Skeletal muscle tissue (tissue), 4 donors: ENCODE data around the gene EGFR. TPM values are rescaled to one million over a fixed set of nuclear protein-coding genes. Genes with fewer than 3 reads are reported as not detected.
A peak's percentile ranks its signal among the peaks of the same experiment; 100 is the strongest.

Experiments used
- H3K27ac ChIP-seq: one replicate; pipeline ENCODE4 v1.7.0; 2013; ENCODE audit warnings: mild to moderate bottlenecking, low read depth, low read length, inconsistent platforms
- H3K27me3 ChIP-seq, 3 donors: one replicate each; pipeline ENCODE4 v1.7.0; 2013; ENCODE audit warnings: low read length in 3 of 3; ENCODE audit not compliant: control insufficient read depth in 3 of 3, insufficient read depth in 3 of 3
- H3K36me3 ChIP-seq, 3 donors: one replicate each; pipeline ENCODE4 v1.7.0; 2013; ENCODE audit warnings: low read length in 3 of 3; ENCODE audit not compliant: control insufficient read depth in 3 of 3, insufficient read depth in 3 of 3
- H3K4me1 ChIP-seq, 3 donors: one replicate each; pipeline ENCODE4 v1.7.0; 2013; ENCODE audit warnings: low read length in 3 of 3, mild to moderate bottlenecking in 3 of 3; ENCODE audit not compliant: control insufficient read depth in 3 of 3, insufficient read depth in 3 of 3
- H3K4me3 ChIP-seq, 3 donors: one replicate each; pipeline ENCODE4 v1.7.0; 2013; ENCODE audit warnings: low read length in 3 of 3
- H3K9ac ChIP-seq, 3 donors: one replicate each; pipeline ENCODE4 v1.7.0; 2013; ENCODE audit warnings: low read length in 3 of 3, mild to moderate bottlenecking in 3 of 3, moderate library complexity in 2 of 3, low read depth in 1 of 3
- H3K9me3 ChIP-seq, 3 donors: one replicate each; pipeline ENCODE4 v1.7.0; 2013; ENCODE audit warnings: low read length in 3 of 3; ENCODE audit not compliant: control insufficient read depth in 3 of 3
- total RNA-seq: library from RNA; depleted of rRNA; stranded (reverse); fragments of >200 nt; gene quantifications from one replicate; pipeline ENCODE4 v1.2.3, GENCODE V29; 2014
- donor health status: Osteomylitis.

Gene EGFR
- total RNA-seq, result 17.7 TPM

DNA sequence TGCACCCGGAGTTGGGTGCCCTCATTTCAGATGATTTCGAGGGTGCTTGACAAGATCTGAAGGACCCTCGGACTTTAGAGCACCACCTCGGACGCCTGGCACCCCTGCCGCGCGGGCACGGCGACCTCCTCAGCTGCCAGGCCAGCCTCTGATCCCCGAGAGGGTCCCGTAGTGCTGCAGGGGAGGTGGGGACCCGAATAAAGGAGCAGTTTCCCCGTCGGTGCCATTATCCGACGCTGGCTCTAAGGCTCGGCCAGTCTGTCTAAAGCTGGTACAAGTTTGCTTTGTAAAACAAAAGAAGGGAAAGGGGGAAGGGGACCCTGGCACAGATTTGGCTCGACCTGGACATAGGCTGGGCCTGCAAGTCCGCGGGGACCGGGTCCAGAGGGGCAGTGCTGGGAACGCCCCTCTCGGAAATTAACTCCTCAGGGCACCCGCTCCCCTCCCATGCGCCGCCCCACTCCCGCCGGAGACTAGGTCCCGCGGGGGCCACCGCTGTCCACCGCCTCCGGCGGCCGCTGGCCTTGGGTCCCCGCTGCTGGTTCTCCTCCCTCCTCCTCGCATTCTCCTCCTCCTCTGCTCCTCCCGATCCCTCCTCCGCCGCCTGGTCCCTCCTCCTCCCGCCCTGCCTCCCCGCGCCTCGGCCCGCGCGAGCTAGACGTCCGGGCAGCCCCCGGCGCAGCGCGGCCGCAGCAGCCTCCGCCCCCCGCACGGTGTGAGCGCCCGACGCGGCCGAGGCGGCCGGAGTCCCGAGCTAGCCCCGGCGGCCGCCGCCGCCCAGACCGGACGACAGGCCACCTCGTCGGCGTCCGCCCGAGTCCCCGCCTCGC lies at the start of gene EGFR:
TSS of gene EGFR (plus strand) at position 657 of the 830 bp plus-strand sequence. CDS start 261 bp downstream, outside the sequence.
- Histone ChIP-seq H3K27me3 (peaks cover 0 to 18% (median 11%) of the 10 kb centered on the region in 3 donors), H3K27ac (peak within 1 kb of the TSS; percentile 74), H3K9me3 (no peaks in the 10 kb centered on the region), H3K4me3 (peak within 1 kb of the TSS; percentile 70 to 74 (median 70)), H3K36me3 (no peaks in the 10 kb centered on the region), H3K4me1 (peaks cover 9 to 26% (median 13%) of the 10 kb centered on the region in 3 donors), H3K9ac (peak within 1 kb of the TSS; percentile 63 to 81 (median 76))

DNA sequence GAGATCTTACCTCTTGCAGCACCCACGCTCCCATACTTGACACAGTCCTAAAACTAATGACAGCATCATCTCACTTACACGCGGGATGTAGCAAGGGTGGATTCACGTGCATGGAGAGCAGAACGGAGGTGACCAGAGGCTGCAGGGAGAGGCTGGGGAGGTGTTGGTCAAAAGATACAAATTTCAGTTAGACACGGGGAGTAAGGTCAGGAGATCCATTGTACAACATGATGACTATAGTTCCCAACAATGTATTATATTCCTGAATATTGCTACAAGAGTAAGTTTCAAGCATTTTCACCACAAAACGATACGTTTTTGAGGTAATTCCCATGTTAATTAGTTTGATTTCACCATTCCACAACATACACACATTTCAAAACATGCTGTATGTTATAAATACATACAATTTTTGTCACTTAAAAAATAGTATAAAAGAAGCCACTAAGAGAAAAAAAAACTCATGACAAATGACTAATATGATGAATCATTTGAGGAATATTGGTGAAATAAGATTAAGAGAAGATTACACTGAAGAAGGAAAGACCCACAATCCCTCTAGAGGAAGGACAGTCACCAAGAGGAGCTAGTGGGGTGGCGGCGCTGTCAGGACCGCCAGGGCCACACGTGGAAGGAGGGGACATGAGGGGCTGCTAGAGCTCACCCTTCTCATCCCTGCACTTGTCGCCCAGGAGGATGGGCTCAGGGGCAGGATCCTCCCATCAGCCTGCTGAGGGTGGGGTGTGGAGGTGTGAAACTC lies 49.4 kb upstream of the EGFR start:
- no peaks in the 10 kb centered on the region for H3K27me3 ChIP-seq
- no peaks in the 10 kb centered on the region for H3K4me1 ChIP-seq
- no peak overlapping the region for H3K27ac ChIP-seq
- H3K9me3 ChIP-seq, result peaks cover 4 to 8% (median 4%) of the 10 kb centered on the region in 3 donors
- H3K4me3 ChIP-seq, result no peak overlapping the region
- no peak overlapping the region for H3K9ac ChIP-seq
- no peaks in the 10 kb centered on the region for H3K36me3 ChIP-seq

DNA sequence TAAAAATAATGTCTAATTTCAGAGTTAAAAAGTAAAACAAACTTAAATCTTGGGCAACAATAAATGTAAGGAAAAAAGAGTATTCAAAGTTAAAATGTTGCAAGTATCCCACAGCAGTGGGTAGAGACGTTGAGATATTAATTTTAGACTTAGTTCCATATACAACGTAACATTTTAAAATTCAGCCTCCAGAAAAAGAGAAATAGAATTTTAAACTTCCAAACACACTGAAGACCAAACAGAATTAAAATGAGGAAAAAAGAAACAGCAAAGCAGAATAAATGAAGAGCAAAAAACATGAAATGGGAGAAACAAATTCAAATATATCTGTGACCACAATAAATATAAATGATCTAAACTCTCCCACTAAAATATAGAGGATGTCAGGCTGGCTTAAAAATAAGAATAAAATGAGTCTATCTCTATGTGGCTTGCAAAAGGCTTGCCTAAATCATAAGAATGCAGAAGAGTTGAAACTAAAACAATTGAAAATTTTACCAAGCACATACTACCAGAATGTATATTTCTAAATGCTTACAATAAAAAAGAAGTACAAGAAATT lies 46.0 kb upstream of the EGFR start:
- Histone ChIP-seq H3K4me3 (no peak overlapping the region), H3K9me3 (peaks cover 4 to 8% (median 4%) of the 10 kb centered on the region in 3 donors), H3K27ac (no peak overlapping the region), H3K4me1 (no peaks in the 10 kb centered on the region), H3K9ac (no peak overlapping the region), H3K36me3 (no peaks in the 10 kb centered on the region), H3K27me3 (no peaks in the 10 kb centered on the region)

- Histone ChIP-seq H3K9me3 (peaks cover 0 to 2% (median 0%) of the 10 kb centered on the region in 3 donors), H3K27me3 (no peaks in the 10 kb centered on the region), H3K9ac (no peak overlapping the region), H3K27ac (no peak overlapping the region), H3K4me1 (no peaks in the 10 kb centered on the region), H3K36me3 (no peaks in the 10 kb centered on the region), H3K4me3 (no peak overlapping the region)
Observed at GRCh38 chr7:54978364-54979116, 40.3 kb upstream of the EGFR start.

DNA sequence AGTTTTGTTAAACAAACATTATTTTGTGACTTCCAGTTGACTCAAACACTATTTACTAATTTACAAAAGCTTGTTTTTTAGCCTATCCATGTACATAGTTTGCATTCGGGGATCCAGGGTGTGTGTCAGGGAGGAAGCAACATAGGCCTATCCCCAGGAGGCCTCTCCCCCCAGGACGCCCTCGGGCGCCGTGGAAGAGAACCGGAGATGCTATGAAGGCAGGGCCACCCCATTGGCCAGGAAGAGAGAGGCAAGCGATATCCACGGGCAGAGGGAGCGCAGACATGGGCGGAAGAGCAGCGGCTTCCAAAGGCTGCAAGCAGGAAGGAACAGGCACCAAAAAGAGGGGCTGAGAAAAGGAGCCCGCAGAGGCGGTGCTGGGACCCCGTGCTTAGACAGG lies 38.3 kb upstream of the EGFR start:
- Histone ChIP-seq H3K4me3 (no peak overlapping the region), H3K27ac (no peak overlapping the region), H3K9ac (no peak overlapping the region), H3K27me3 (no peaks in the 10 kb centered on the region), H3K4me1 (no peaks in the 10 kb centered on the region), H3K9me3 (peaks cover 0 to 3% (median 2%) of the 10 kb centered on the region in 3 donors), H3K36me3 (no peaks in the 10 kb centered on the region)

DNA sequence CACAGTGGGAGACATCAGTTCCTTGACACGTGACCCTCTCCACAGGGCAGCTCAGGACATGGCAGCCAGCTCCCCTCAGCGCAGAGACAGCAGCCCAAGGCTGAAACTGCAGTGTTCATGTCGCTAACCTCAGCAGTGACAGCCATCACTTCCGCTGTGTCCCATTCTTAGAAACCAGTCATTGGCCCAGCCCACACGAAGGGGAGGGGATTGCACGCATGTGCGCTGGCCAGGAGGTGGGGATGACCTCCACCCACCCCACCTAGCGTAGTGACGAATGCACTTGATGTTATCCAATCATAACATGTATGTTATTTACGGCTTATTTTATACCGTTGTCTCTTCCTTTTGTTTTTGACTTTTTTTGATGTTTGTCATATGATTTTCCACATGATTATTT lies 36.9 kb upstream of the EGFR start:
- Histone ChIP-seq H3K4me3 (no peak overlapping the region), H3K9ac (no peak overlapping the region), H3K27ac (no peak overlapping the region), H3K9me3 (peaks cover 0 to 3% (median 2%) of the 10 kb centered on the region in 3 donors), H3K4me1 (no peaks in the 10 kb centered on the region), H3K27me3 (no peaks in the 10 kb centered on the region), H3K36me3 (no peaks in the 10 kb centered on the region)

DNA sequence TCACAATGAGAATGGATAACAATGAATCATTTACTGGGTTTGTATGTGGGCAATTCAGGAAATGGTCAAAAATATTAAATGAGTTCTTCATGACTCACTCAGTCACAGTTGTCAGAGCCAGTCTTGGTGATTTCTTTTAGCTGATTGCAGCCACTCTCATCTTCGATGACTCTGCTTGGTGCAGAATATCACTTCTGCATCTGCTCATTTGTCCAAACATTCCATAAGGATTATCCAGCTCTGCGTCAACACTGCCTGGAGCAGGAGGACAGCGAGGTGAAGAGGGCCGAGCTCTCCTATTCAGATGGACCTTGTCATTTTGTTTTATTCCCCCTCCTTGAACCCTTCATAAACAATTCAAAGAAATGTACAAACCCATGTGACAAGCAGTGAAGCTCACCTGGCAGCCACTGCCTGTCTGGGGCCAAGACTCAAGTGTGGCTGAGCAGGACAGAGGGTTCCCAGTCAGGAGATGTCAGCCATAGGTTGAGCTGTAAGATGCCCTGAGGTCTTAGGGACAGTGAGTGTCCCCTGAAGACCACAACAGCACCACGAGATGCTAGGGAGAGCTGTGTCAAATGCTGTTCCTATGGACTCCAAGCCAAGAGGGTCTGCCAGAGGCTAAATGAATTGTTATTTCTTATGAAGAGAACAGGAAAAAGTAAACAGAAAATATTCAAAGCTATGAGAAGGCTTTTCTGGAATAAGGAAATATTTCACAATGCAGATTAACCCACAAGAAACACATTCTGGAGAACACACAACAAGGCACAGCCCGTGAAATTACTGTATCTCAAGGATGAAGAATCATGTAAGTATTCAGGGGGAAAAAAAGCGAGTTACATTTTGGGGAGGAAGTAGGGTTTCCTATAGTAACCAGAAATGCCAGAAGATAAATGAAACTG lies 33.1 kb upstream of the EGFR start:
- H3K9me3 ChIP-seq, result peaks cover 0 to 3% (median 2%) of the 10 kb centered on the region in 3 donors
- no peak overlapping the region for H3K9ac ChIP-seq
- H3K4me3 ChIP-seq, result no peak overlapping the region
- no peak overlapping the region for H3K27ac ChIP-seq
- no peaks in the 10 kb centered on the region for H3K36me3 ChIP-seq
- H3K27me3 ChIP-seq, result no peaks in the 10 kb centered on the region
- H3K4me1 ChIP-seq, result no peaks in the 10 kb centered on the region

- H3K36me3 ChIP-seq, result no peaks in the 10 kb centered on the region
Observed at GRCh38 chr7:54986716-54987115, 32.1 kb upstream of the EGFR start.

GRCh38 chr7:54987772-54988171 lies 31.0 kb upstream of the EGFR start:
- Histone ChIP-seq H3K27me3 (no peaks in the 10 kb centered on the region), H3K27ac (no peak overlapping the region), H3K4me3 (no peak overlapping the region), H3K9me3 (peaks cover 0 to 3% (median 0%) of the 10 kb centered on the region in 3 donors), H3K36me3 (no peaks in the 10 kb centered on the region), H3K9ac (no peak overlapping the region), H3K4me1 (no peaks in the 10 kb centered on the region)

More at GRCh38 chr7:54986716-54987115, 32.1 kb upstream of the EGFR start:
- H3K27me3 ChIP-seq, result no peaks in the 10 kb centered on the region
- no peak overlapping the region for H3K27ac ChIP-seq
- H3K9ac ChIP-seq, result no peak overlapping the region
- H3K4me3 ChIP-seq, result no peak overlapping the region
- H3K4me1 ChIP-seq, result no peaks in the 10 kb centered on the region
- peaks cover 0 to 3% (median 2%) of the 10 kb centered on the region in 3 donors for H3K9me3 ChIP-seq
